Stimulated activated CD4-positive, alpha-beta T cell treated with anti-CD3 and anti-CD28 coated beads, Interleukin-2, amount 100 ng/mL, for 24 hours (primary cell): ENCODE measurements around the gene POR.
"Not testable (repeated sequence)": the region's sequence is repeated elsewhere in the genome, so short reads cannot be mapped to it uniquely, and the experiment has no call there.

ENCODE experiments used
- DNase-seq, 2 donors: peaks; one replicate each; pipeline ENCODE4 v3.0.0-alpha.2; 2020

The POR gene

DNA sequence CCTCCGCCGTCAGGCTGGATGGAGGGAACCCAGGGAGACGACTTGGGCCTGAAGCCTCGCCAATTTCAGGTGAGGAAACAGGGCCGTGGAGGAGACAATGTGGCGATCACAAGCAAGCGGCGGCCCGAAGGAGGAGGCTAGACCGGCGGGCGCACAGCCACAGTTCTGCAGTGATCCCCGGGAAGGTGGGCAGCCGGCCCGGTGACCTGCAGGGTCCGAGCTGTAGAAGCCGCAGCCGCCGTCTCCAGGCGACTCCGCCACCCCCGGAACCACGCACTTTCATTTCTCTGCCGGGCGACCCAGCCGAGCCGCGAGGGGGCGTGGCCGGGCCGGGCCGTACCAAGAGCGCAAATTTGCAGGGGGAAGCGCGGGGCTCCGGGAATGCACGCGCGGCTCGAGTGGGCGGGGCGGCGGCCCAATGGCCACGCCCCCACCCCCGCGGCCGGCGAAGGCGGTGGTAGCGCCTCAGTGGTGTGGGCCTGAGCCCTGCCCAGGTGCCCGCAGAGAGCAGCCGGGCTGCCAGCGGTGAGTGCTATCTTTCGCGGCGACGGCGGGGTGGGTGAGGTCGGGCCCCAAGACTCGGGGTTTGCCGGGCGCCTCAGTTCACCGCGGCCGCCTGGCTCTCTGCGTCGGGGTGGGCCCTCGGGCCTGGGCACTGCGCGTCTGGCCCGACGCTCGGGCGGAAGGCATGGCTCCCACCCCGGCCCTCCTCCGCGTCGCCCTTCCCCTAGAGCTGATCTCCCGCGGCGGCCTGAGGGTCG, at the start of gene POR:
Gene POR (plus strand): TSS at position 501 of the 761 bp plus-strand sequence. CDS start 38,847 bp downstream, outside the sequence.
- DNase-seq = peak; percentile 96 to 98

GRCh38 chr7:75866114-75866488, 48.9 kb upstream of the POR start:
- DNase-seq = no peak

- peak; percentile 47 to 50 for DNase-seq
Observed at GRCh38 chr7:75866489-75867389, 48.2 kb upstream of the POR start.

- no peak for DNase-seq
Observed at GRCh38 chr7:75867390-75867717, 47.6 kb upstream of the POR start.

- no peak for DNase-seq
Observed at GRCh38 chr7:75868153-75868552, 46.8 kb upstream of the POR start.

DNA sequence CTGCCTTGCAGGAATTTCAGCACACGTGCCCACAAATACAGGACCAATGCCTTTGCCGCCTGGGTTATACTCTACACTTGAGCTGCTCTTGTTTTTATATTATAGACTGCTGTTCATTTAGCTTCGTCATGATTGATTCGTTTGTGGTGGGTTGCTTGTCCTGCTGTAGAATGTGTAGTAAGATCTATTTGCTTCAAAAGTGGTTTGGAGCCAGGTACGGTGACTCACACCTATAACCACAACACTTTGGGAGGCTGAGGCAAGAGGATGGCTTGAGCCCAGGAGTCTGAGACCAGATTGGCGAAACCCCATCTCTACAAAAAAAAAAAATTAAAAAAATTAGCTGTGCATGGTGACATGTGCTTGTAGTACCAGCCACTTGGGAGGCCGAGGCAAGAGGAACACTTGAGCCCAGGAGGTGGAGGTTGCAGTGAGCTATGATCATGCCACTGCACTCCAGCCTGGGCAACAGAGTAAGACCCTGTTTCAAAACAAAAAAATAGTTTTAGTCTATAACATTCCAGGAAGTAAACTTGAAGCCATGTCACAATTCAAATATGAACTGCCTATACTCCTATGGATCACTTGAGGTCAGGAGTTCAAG, 45.1 kb upstream of the POR start:
- no peak for DNase-seq

DNA sequence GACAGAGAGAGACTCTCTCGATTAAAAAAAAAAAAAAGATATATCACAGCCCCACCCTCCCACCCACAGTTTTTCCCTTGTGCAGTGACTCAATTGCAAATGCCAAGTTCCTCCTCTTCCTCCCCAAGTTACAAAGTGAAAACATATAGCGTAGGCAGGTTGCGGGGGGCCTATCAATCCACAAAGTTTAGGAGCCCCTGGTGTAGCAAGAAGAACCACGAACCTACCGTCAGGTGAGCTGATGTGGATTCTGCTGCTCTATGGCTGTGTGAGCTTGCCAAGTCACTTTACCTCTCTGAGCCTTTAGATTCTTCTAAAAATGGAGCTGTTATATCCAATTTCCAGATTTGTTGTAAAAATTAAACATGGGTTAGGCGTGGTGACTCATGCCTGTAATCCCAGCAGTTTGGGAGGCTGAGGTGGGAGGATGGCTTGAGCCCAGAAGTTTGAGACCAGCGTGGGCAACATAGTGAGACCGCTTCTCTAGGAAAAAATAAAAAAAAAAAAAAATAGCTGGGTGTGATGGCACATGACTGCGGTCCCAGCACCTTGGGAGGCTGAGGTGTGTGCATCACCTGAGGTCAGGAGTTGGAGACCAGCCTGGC, 44.3 kb upstream of the POR start:
- peak; percentile 29 to 34 for DNase-seq

DNA sequence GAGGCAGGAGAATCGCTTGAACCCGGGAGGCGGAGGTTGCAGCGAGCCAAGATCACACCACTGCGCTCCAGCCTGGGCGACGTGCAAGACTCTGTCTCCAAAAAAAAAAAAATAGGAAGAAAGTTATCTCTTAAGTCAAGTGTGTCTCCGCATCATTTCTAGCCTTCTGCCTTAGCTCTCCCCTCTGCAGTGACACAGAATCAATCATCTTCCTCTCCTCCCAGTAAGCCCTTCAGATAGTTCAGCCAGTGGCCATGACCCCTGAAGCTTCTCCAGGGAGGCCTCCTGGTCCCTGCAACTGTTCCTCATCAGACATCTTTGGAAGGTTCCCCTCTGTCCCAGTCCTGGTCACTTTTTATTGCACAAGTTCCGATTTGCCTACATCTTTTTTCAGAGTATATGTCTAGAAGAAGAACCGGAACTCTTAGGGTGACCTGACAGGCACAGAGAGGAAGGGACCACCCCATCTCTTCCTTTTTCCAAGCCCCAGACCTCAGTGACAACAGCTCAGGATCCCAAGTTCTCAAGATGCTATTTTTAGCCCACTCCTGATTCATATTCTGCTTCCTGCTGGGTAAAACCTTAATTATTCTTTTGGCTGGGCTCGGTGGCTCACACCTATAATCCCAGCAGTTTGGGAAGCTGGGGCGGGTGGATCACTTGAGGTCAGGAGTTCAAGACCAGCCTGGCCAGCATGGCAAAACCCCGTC, 42.7 kb upstream of the POR start:
- DNase-seq = no peak

DNA sequence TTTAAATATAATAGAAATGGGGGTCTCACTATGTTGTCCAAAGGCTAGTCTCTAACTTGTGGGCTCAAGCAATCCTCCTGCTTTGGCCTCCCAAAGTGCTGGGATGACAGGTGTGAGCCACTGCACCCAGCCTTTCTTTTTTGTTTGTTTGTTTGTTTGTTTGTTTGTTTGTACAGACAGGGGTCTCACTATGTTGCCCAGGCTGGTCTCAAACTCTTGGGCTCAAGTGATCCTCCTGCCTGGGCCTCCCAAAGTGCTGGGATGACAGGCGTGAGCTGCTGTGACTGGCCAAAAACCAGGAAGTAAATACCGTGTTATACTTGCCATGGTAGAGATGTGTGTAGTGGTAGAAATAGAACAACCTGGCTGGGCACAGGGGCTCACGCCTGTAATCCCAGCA, 40.8 kb upstream of the POR start:
- not testable (repeated sequence) for DNase-seq

DNA sequence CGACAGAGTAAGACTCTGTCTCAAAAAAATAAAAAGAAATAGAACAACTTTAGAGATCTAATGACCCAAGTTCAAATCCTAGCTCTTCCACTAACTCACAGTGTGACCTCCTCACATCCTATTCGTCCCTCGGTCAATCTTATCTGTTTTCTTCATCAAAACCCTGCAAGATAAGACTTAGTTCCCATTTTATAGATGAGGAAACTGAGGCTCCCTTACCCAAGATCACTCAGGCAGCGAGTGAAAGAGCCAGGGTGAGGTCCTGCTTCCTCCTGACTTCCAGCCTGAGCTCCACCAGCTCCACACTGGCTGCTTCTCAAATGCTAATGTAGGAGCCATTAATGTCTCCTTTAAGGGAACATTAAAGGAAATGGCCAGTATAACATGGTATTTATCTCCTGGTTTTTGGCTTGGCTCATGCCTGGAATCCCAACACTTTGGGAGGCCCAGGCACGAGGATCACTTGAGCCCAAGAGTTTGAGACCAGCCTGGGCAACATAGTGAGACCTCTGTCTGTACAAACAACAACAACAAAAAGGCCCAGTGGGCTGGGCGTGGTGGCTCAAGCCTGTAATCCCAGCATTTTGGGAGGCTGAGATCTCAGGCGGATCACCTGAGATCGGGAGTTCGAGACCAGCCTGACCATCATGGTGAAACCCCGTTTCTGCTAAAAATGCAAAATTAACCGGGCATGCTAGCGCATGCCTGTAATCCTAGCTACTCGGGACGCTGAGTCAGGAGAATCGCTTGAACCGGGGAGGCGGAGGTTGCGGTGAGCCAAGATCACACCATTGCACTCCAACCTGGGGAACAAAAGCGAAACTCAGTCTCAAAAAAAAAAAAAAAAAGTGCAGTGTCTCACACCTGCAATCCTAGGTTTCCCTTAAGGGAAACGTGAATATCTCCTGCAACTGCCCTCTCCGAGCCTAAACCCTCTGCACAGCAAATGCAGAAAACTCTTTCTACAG, 39.6 kb upstream of the POR start:
- no peak for DNase-seq

- DNase-seq = no peak
Observed at GRCh38 chr7:75876126-75876881, 38.7 kb upstream of the POR start.

DNA sequence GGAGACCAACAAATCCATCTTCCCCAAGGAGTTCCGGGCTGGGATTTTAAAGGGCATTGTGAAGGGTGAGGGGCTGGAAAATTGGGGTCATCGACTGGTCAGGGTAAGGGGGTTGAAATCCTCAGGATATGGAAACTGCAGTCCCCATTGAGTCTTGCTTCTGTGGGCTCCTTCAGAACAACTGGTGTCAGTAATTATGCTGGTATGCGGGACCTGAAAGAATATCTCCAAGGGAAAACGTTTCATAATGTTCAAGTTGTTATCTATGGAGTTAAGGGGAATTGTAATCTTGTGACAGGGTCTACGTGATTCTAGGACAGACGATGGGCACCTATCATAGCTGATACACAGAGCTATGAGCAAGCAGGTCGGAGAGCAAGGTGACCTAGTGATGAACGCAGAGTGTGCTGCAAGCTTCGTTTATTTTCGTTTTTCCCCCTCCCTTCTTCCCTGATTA, 36.6 kb upstream of the POR start:
- DNase-seq = no peak

- peak; percentile 97 to 98 for DNase-seq
Observed at GRCh38 chr7:75878769-75879611, 36.0 kb upstream of the POR start, which contains the start of gene RHBDD2. RHBDD2 (plus strand) TSS chr7:75879034; CDS start chr7:75879083, 49 bp downstream.

DNA sequence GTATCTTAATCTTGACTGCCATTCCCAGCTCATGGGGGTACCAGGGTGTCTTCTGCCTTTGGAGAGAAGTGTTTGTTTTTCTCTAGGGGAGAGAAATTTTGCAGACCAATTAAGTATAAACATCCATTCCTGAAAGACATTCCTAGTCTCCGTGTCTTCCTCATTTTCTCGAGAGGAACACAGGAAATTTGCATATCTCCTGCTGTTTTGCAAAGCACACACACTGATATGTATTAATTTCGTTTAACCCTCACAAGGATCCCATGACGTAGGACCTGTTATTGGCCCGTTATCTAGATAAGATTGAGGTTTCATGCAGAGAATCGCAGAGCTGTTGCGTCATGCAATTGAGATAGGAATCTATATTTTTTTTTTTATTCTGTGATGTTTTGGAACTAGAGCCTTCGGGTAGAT, 35.2 kb upstream of the POR start:
- DNase-seq = no peak

DNA sequence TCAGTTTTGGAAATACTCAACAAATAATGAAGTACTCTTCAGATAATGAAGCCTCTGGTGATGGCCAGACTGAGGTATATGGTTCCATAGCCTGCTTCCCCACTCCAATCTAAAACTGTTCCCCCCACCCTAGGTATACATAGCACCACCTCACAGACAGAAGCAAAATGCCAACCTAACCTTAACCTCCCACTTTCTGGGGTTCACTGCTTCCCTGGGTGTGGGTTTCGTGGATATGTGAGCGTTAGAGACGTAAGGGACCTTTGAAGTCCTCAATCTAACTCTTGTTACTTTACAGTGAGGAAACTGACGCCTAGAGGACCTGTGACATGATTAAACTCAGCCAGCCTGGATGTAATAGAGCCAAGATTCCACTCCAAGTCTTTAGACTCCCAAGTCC, 34.7 kb upstream of the POR start:
- no peak for DNase-seq

- no peak for DNase-seq
Observed at GRCh38 chr7:75881436-75882095, 33.4 kb upstream of the POR start.

GRCh38 chr7:75883265-75883824, 31.6 kb upstream of the POR start:
- DNase-seq = not testable (repeated sequence)

- DNase-seq = no peak
Observed at GRCh38 chr7:75884476-75884875, 30.5 kb upstream of the POR start.
